NB4 (cell line): ENCODE data around the gene HNMT.

Experiments
- DNase-seq: peaks from one replicate; pipeline ENCODE4 v3.0.0; 2010; ENCODE audit warnings: low read depth
- H3K4me3 ChIP-seq: one replicate; pipeline ENCODE4 v1.5.1; 2011; ENCODE audit warnings: mild to moderate bottlenecking, low read depth, low read length, moderate library complexity
- MYC ChIP-seq: IDR thresholded peaks from 2 replicates; pipeline ENCODE4 v1.6.1; 2011; ENCODE audit warnings: low read depth, low read length
- POLR2A ChIP-seq: IDR thresholded peaks from 2 replicates; pipeline ENCODE4 v1.6.1; 2011; ENCODE audit warnings: mild to moderate bottlenecking; ENCODE audit not compliant: insufficient read length; ENCODE audit errors: extremely low read depth
- TF ChIP-seq, protein P1 (sequence below): IDR thresholded peaks from one replicate; pipeline ENCODE4 v1.5.1; 2012; ENCODE audit warnings: low read depth, low read length
- TF ChIP-seq, protein P2 (sequence below): IDR thresholded peaks from 2 replicates; pipeline ENCODE4 v1.6.1; 2011; ENCODE audit warnings: low read depth, low read length

Gene HNMT

DNA sequence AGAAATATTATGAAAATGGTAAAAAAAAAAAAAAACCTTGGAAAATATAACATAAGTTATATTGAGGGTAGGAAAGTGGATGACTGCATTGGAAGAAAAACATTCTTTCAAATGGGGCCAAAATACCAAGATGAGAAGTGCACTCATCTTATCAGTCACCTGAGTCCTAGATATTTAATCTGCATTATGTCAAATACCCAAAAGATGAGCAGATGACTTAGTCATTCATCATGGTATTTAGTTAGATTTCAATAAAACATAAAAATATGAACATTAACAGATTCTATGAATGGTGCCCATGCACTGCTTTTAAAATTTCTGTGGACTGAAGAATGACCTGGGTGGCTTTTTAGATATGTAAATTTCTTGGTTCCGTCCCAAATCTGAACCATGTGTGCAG is 56.9 kb downstream of the HNMT start:
- TF ChIP-seq POLR2A (no peak), MYC (no peak)
- TF ChIP-seq, protein P1, sequence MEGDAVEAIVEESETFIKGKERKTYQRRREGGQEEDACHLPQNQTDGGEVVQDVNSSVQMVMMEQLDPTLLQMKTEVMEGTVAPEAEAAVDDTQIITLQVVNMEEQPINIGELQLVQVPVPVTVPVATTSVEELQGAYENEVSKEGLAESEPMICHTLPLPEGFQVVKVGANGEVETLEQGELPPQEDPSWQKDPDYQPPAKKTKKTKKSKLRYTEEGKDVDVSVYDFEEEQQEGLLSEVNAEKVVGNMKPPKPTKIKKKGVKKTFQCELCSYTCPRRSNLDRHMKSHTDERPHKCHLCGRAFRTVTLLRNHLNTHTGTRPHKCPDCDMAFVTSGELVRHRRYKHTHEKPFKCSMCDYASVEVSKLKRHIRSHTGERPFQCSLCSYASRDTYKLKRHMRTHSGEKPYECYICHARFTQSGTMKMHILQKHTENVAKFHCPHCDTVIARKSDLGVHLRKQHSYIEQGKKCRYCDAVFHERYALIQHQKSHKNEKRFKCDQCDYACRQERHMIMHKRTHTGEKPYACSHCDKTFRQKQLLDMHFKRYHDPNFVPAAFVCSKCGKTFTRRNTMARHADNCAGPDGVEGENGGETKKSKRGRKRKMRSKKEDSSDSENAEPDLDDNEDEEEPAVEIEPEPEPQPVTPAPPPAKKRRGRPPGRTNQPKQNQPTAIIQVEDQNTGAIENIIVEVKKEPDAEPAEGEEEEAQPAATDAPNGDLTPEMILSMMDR: no peak
- TF ChIP-seq, protein P2, sequence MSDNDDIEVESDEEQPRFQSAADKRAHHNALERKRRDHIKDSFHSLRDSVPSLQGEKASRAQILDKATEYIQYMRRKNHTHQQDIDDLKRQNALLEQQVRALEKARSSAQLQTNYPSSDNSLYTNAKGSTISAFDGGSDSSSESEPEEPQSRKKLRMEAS: no peak
- H3K4me3 ChIP-seq: no peak overlapping the region
- no peak for DNase-seq

DNA sequence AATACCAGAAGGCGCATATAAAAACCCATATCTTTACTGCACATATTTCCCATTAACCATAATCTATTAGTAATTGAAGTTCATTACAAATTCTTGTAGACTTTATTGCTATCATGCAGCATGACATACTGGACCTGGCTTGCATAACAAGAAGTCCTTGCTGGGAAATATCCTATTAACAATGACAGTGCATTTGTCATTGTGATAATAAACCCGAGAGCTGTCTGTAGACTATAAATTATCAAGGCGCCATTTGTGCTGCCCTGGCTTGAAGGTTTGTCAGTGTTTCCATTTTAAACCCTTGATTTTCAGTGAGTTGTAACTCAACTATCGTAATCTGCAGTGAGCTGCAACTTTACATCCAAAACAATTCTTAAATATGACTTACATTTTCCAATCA is 59.0 kb downstream of the HNMT start:
- H3K4me3 ChIP-seq: no peak overlapping the region
- TF ChIP-seq POLR2A (no peak), MYC (no peak)
- TF ChIP-seq, protein P1: no peak
- TF ChIP-seq, protein P2: no peak
- no peak for DNase-seq

DNA sequence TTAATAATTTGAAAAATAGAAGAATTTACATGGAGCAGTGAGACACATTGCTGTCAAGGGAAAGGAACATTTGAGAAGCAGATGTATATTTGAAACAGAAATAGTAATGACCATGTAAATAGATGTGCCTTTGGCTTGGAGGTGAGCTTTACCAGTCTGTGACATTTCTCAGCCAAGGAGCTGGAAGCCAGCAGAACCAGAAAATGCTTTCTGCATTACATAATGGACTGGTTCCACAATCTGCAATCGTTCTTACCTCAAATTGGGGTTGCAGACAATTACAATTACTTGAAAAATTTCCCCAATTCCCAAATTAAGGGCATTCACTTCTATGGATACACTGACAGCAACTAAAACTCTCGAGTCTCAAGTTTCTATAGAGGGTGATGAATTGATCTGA is 59.7 kb downstream of the HNMT start:
- no peak overlapping the region for H3K4me3 ChIP-seq
- no peak for DNase-seq
- TF ChIP-seq, protein P2: no peak

DNA sequence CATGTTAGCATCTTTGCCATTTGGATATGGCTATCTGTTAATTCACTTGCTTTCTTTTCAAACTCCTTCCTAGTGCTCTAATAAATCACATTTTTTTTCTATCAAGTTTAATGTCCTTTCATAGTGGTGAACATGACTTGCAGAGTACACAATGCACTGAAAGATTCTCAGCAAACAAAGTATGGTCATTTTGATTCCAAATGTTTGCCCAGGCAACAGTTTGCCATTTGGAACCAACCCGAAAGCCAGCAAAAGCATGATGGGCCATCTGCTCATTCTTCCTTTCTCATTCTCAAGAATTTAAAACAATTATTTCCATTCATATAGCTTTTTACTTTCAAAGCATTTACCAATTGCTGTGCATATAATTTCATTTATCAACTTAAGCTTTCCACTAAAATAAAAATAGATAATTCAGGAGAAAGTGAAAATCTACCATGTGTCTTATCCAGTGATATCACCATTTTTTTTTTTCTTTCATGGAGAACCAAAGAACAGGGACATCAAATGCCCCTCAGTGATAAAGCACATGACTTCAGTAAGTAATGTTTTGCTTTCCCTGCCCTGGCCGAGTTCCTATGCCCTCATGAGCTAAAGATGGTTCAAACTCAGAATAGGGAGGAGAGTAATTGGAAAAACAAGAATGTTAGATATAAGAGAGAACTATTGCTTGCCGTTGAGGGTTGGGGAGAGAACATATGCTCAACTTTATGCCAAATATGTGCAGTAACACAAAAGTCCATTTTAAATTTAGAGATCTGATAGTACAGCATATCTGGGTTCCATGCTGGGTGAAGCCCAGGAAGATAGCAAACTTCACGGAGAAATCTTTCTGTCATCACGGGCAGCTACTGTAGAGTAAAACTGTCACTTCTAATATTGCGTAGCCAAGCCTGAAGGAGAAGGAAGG is 62.1 kb downstream of the HNMT start:
- no peak overlapping the region for H3K4me3 ChIP-seq
- no peak for DNase-seq
- TF ChIP-seq, protein P1: no peak
- TF ChIP-seq POLR2A (no peak), MYC (no peak)
- TF ChIP-seq, protein P2: no peak

DNA sequence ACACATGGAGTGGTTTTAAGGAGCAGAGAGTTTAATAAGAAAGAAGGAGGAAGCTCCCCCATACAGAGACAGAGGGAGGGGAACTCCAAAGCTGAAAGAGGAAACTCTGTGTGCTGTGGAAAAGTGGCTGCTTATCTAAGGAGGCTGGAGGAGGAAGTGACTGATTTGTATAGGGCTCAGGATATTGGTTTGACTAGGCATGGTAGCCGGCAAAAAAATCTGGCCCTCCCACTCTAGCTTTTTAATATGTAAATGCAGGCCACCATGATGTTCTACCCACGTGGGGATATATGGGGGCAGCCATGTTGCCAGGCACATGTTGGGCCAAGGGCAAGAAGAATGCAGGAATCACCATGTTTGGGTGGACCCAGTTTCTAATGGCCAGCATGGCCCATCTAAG is 64.3 kb downstream of the HNMT start:
- TF ChIP-seq, protein P1: no peak
- TF ChIP-seq, protein P2: no peak
- TF ChIP-seq POLR2A (no peak), MYC (no peak)
- H3K4me3 ChIP-seq: no peak overlapping the region
- peak; percentile 34 for DNase-seq

DNA sequence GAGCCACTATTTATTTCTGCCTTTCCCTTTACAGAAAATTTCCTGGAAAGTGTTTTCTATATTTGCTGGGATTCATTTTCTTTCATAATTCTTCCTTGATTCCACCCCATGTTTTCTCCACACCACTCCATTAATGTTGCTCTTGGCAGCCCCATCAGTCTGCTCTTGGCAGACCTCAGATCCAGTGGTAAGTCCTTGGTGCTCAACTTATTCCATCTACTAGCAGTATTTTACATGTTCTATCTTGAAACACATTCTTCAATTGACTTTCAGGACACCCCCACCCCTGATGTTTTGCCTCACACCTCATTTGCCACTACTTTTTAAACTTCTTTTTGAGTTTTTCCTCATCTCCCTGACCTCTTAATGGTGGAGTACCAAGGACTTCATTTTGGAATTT is 65.0 kb downstream of the HNMT start:
- no peak for DNase-seq
- TF ChIP-seq MYC: no peak
- no peak for TF ChIP-seq POLR2A
- TF ChIP-seq, protein P1: no peak
- TF ChIP-seq, protein P2: no peak
- H3K4me3 ChIP-seq: no peak overlapping the region
